ENCODE measurements around the gene KIF26B. TPM values are rescaled to one million over a fixed set of nuclear protein-coding genes. Genes with fewer than 3 reads are reported as not detected.

Gene KIF26B
- total and polyA plus RNA-seq, 2 experiments from 2014 or later: 0.03 to 0.76 TPM

DNA sequence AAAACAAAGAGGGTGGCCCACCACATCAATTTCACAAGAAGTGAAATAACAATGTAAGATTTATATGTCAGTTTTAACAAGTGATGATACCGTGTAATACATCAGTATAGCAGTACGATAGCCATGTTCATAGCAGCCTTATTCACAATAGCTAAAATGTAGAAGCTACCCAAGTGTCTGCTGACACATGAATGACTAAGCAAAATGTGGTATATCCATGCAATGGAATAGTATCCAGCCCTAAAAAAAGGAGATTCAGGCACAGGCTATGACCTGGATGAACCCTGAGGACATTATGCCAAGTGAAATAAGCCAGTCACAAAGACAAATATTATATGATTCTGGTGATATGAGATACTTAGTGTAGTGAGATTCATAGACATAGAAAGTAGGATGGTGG lies 18.0 kb downstream of the KIF26B start (continued):
- TF ChIP-seq, protein P1, sequence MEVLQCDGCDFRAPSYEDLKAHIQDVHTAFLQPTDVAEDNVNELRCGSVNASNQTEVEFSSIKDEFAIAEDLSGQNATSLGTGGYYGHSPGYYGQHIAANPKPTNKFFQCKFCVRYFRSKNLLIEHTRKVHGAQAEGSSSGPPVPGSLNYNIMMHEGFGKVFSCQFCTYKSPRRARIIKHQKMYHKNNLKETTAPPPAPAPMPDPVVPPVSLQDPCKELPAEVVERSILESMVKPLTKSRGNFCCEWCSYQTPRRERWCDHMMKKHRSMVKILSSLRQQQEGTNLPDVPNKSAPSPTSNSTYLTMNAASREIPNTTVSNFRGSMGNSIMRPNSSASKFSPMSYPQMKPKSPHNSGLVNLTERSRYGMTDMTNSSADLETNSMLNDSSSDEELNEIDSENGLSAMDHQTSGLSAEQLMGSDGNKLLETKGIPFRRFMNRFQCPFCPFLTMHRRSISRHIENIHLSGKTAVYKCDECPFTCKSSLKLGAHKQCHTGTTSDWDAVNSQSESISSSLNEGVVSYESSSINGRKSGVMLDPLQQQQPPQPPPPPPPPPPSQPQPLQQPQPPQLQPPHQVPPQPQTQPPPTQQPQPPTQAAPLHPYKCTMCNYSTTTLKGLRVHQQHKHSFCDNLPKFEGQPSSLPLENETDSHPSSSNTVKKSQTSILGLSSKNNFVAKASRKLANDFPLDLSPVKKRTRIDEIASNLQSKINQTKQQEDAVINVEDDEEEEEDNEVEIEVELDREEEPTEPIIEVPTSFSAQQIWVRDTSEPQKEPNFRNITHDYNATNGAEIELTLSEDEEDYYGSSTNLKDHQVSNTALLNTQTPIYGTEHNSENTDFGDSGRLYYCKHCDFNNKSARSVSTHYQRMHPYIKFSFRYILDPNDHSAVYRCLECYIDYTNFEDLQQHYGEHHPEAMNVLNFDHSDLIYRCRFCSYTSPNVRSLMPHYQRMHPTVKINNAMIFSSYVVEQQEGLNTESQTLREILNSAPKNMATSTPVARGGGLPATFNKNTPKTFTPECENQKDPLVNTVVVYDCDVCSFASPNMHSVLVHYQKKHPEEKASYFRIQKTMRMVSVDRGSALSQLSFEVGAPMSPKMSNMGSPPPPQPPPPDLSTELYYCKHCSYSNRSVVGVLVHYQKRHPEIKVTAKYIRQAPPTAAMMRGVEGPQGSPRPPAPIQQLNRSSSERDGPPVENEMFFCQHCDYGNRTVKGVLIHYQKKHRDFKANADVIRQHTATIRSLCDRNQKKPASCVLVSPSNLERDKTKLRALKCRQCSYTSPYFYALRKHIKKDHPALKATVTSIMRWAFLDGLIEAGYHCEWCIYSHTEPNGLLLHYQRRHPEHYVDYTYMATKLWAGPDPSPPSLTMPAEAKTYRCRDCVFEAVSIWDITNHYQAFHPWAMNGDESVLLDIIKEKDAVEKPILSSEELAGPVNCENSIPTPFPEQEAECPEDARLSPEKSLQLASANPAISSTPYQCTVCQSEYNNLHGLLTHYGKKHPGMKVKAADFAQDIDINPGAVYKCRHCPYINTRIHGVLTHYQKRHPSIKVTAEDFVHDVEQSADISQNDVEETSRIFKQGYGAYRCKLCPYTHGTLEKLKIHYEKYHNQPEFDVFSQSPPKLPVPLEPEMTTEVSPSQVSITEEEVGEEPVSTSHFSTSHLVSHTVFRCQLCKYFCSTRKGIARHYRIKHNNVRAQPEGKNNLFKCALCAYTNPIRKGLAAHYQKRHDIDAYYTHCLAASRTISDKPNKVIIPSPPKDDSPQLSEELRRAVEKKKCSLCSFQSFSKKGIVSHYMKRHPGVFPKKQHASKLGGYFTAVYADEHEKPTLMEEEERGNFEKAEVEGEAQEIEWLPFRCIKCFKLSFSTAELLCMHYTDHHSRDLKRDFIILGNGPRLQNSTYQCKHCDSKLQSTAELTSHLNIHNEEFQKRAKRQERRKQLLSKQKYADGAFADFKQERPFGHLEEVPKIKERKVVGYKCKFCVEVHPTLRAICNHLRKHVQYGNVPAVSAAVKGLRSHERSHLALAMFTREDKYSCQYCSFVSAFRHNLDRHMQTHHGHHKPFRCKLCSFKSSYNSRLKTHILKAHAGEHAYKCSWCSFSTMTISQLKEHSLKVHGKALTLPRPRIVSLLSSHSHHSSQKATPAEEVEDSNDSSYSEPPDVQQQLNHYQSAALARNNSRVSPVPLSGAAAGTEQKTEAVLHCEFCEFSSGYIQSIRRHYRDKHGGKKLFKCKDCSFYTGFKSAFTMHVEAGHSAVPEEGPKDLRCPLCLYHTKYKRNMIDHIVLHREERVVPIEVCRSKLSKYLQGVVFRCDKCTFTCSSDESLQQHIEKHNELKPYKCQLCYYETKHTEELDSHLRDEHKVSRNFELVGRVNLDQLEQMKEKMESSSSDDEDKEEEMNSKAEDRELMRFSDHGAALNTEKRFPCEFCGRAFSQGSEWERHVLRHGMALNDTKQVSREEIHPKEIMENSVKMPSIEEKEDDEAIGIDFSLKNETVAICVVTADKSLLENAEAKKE (CRISPR knock-in tag; IDR thresholded peaks at IDR 0.05): no peak
- TF ChIP-seq NANOG (IDR thresholded peaks at IDR 0.05; ENCODE audit: borderline replicate concordance): no peak

DNA sequence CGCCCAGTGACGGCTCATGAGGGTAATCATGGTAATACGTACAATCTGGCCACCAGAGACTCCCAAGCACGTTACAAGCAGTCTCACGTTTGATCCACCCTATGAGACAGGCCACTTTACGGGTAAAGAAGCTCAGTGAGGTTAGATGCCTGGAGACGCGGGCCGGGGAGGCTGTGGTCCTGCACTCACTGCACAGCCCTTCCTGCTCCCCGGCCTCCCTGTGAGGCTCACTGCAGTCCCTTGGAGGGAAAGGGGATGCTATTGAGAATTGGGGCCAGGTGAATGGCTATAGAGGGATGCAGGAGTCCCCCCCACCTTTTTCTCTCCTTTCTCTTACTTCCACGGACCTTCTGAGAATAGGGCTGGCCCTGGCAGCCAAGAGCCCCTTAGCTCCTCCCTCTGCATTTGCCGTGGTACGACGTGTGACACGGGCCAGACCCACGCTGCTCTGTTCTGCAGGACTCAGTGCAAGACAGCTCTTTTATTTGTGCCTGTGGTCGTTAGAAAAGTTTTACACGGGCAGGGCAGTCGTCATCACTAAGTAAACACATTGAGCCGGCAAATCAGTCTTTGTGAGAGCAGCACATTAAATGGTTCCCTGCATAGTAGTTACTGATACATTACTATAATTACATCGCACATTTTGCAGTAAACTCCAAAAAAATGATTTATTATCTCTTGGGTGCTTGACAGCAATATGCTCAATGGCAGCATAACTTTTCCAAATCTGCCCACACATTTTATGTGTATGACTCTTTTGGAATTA lies 18.8 kb downstream of the KIF26B start:
- Histone ChIP-seq H3K27me3 (ENCODE audit: insufficient read depth) (no peaks in the 10 kb centered on the region), H3K27ac (ENCODE audit: low read depth) (no peak overlapping the region), H4K20me1 (replicated peaks; ENCODE audit: insufficient read depth) (no peaks in the 10 kb centered on the region), H3K4me1 (ENCODE audit: insufficient read depth) (no peaks in the 10 kb centered on the region), H3F3A (replicated peaks; ENCODE audit: low read depth) (no peaks in the 10 kb centered on the region), H3K36me3 (ENCODE audit: insufficient read depth) (no peaks in the 10 kb centered on the region), H3K79me2 (replicated peaks; ENCODE audit: insufficient read depth) (no peaks in the 10 kb centered on the region), H3K9me2 (ENCODE audit: insufficient read depth) (no peaks in the 10 kb centered on the region), H2AFZ (no peak overlapping the region), H3K4me3 (no peak overlapping the region), H3K4me2 (no peak overlapping the region)
- peaks cover 4% of the 10 kb centered on the region; the same call in 1 of the 3 replicates for H3K9me3 Mint-ChIP-seq
- H3K36me3 Mint-ChIP-seq (ENCODE audit: low read depth): no peaks in the 10 kb centered on the region
- DNase-seq (ENCODE audit: low spot score) (no peak), ATAC-seq (no peak; the same call in 2 of the 3 replicates)
- H3K27me3 Mint-ChIP-seq (ENCODE audit: insufficient read depth, low read depth, poor library complexity): peaks cover 7% of the 10 kb centered on the region
- no peak overlapping the region for H3K4me3 Mint-ChIP-seq
- TF ChIP-seq, protein P2, sequence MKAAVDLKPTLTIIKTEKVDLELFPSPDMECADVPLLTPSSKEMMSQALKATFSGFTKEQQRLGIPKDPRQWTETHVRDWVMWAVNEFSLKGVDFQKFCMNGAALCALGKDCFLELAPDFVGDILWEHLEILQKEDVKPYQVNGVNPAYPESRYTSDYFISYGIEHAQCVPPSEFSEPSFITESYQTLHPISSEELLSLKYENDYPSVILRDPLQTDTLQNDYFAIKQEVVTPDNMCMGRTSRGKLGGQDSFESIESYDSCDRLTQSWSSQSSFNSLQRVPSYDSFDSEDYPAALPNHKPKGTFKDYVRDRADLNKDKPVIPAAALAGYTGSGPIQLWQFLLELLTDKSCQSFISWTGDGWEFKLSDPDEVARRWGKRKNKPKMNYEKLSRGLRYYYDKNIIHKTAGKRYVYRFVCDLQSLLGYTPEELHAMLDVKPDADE (IDR thresholded peaks at IDR 0.05): no peak
- TF ChIP-seq CREB1 (CRISPR knock-in tag; IDR thresholded peaks at IDR 0.05; ENCODE audit: low read depth): no peak
- no peak for TF ChIP-seq ZNF114 (CRISPR knock-in tag; IDR thresholded peaks at IDR 0.05)
- H3K27ac Mint-ChIP-seq: no peak overlapping the region
- H3K4me1 Mint-ChIP-seq: no peaks in the 10 kb centered on the region; the same call in 2 of the 3 replicates
